HEK293T (cell line): ENCODE results near the gene RGL1.

Experiments
- CTCF ChIA-PET: fragments of 350-600 bp; formaldehyde crosslinking; extraction: SDS; loops from one replicate; lab custom pipeline; 2021; ENCODE audit warnings: antibody characterized with exemption, inconsistent platforms; lab: Yijun Ruan, JAX
- POLR2A ChIA-PET: fragments of 350-600 bp; formaldehyde crosslinking; extraction: SDS; loops from one replicate; lab custom pipeline; 2020; ENCODE audit warnings: antibody characterized with exemption, inconsistent platforms; lab: Yijun Ruan, JAX
- DNase-seq: peaks from one replicate; pipeline ENCODE4 v3.0.0; 2012; ENCODE audit warnings: mixed read lengths; ENCODE audit errors: extremely low spot score
- ARNT ChIP-seq: fragments of 450-650 bp; IDR thresholded peaks from 2 replicates; pipeline ENCODE4 v1.6.1; 2017; ENCODE audit warnings: mild to moderate bottlenecking
- BHLHE40 ChIP-seq: fragments of 450-650 bp; IDR thresholded peaks from 2 replicates; pipeline ENCODE4 v1.6.1; 2016; ENCODE audit warnings: mild to moderate bottlenecking, moderate library complexity, borderline replicate concordance
- CTBP1 ChIP-seq: fragments of 450-650 bp; IDR thresholded peaks from 2 replicates; pipeline ENCODE4 v1.6.1; 2016; ENCODE audit warnings: borderline replicate concordance
- ELF4 ChIP-seq: fragments of 450-650 bp; IDR thresholded peaks from 2 replicates; pipeline ENCODE4 v1.6.1; 2017; ENCODE audit warnings: antibody characterized with exemption
- FOXA1 ChIP-seq: fragments of 450-650 bp; IDR thresholded peaks from 2 replicates; pipeline ENCODE4 v1.6.1; 2016; ENCODE audit warnings: mild to moderate bottlenecking
- FOXK2 ChIP-seq: fragments of 450-650 bp; IDR thresholded peaks from 2 replicates; pipeline ENCODE4 v1.6.1; 2016; ENCODE audit warnings: mild to moderate bottlenecking
- FOXM1 ChIP-seq: fragments of 450-650 bp; IDR thresholded peaks from 2 replicates; pipeline ENCODE4 v1.6.1; 2017; ENCODE audit warnings: mild to moderate bottlenecking, borderline replicate concordance
- HDGF ChIP-seq: fragments of 450-650 bp; IDR thresholded peaks from 2 replicates; pipeline ENCODE4 v1.6.1; 2017; ENCODE audit warnings: antibody characterized with exemption, borderline replicate concordance
- L3MBTL2 ChIP-seq: fragments of 450-650 bp; conservative IDR thresholded peaks from 2 replicates; pipeline ENCODE4 v1.6.1; 2016; ENCODE audit warnings: mild to moderate bottlenecking
- LEF1 ChIP-seq: fragments of 450-650 bp; IDR thresholded peaks from 2 replicates; pipeline ENCODE4 v1.6.1; 2017; ENCODE audit warnings: mild to moderate bottlenecking, borderline replicate concordance
- NFRKB ChIP-seq: fragments of 450-650 bp; IDR thresholded peaks from 2 replicates; pipeline ENCODE4 v1.6.1; 2016; ENCODE audit warnings: mild to moderate bottlenecking, moderate library complexity
- PKNOX1 ChIP-seq: fragments of 450-650 bp; IDR thresholded peaks from 2 replicates; pipeline ENCODE4 v1.6.1; 2016
- SP1 ChIP-seq: fragments of 450-650 bp; IDR thresholded peaks from 2 replicates; pipeline ENCODE4 v1.6.1; 2017
- SUZ12 ChIP-seq: fragments of 450-650 bp; IDR thresholded peaks from 2 replicates; pipeline ENCODE4 v1.6.1; 2016; ENCODE audit warnings: mild to moderate bottlenecking
- TARDBP ChIP-seq: fragments of 450-650 bp; IDR thresholded peaks from 2 replicates; pipeline ENCODE4 v1.6.1; 2016
- ZNF384 ChIP-seq: fragments of 450-650 bp; IDR thresholded peaks from 2 replicates; pipeline ENCODE4 v1.6.1; 2016

The RGL1 gene

GRCh38 chr1:183894290-183894565 is 89.3 kb downstream of the RGL1 start:
- no peak for DNase-seq
- TF ChIP-seq TARDBP (no peak), LEF1 (no peak), FOXK2 (no peak), PKNOX1 (no peak), BHLHE40 (no peak), ZNF384 (no peak), SUZ12 (no peak), ARNT (no peak), ELF4 (no peak), FOXA1 (no peak), FOXM1 (no peak)
- POLR2A ChIA-PET: no interaction called here
- CTCF ChIA-PET: no interaction called here

- TF ChIP-seq FOXA1 (no peak), FOXM1 (no peak), L3MBTL2 (no peak), FOXK2 (no peak), HDGF (no peak), ZNF384 (no peak), LEF1 (no peak), TARDBP (no peak), SUZ12 (no peak), ELF4 (no peak), NFRKB (no peak), BHLHE40 (no peak), SP1 (no peak), PKNOX1 (no peak), CTBP1 (no peak), ARNT (no peak)
- CTCF ChIA-PET: no interaction called here
- POLR2A ChIA-PET: no interaction called here
- DNase-seq: no peak
Measured at GRCh38 chr1:183896466-183897048, 91.6 kb downstream of the RGL1 start.

GRCh38 chr1:183898001-183898396 is 93.1 kb downstream of the RGL1 start:
- TF ChIP-seq ARNT (no peak), ELF4 (no peak), LEF1 (no peak), SUZ12 (no peak), ZNF384 (no peak), FOXA1 (no peak), HDGF (no peak), SP1 (no peak), NFRKB (no peak), CTBP1 (no peak), TARDBP (no peak), L3MBTL2 (no peak), BHLHE40 (no peak)
- no peak for DNase-seq
- POLR2A ChIA-PET: no interaction called here
- CTCF ChIA-PET: no interaction called here

- no peak for DNase-seq
- ChIA-PET CTCF (no interaction called here), POLR2A (no interaction called here)
- TF ChIP-seq SUZ12: no peak
- TF ChIP-seq FOXA1: no peak
- TF ChIP-seq LEF1: no peak
- TF ChIP-seq L3MBTL2: no peak
- TF ChIP-seq TARDBP: no peak
- TF ChIP-seq SP1: no peak
Measured at GRCh38 chr1:183898610-183899009, 93.7 kb downstream of the RGL1 start.

GRCh38 chr1:183901748-183902330 is 96.9 kb downstream of the RGL1 start:
- POLR2A ChIA-PET: no interaction called here
- CTCF ChIA-PET: no interaction called here
- no peak for DNase-seq
- TF ChIP-seq FOXK2: no peak
- no peak for TF ChIP-seq CTBP1
- no peak for TF ChIP-seq LEF1
- TF ChIP-seq TARDBP: no peak
- TF ChIP-seq NFRKB: no peak
- no peak for TF ChIP-seq SUZ12
- no peak for TF ChIP-seq FOXA1
- TF ChIP-seq ELF4: no peak
- no peak for TF ChIP-seq PKNOX1
- no peak for TF ChIP-seq ARNT
- TF ChIP-seq ZNF384: no peak
- TF ChIP-seq SP1: no peak
- TF ChIP-seq BHLHE40: no peak

GRCh38 chr1:183903101-183903500 is 98.2 kb downstream of the RGL1 start:
- no peak for TF ChIP-seq SUZ12
- TF ChIP-seq CTBP1: no peak
- TF ChIP-seq FOXA1: no peak
- no peak for TF ChIP-seq NFRKB
- TF ChIP-seq ARNT: no peak
- no peak for TF ChIP-seq HDGF
- no peak for TF ChIP-seq ZNF384
- TF ChIP-seq BHLHE40: no peak
- TF ChIP-seq PKNOX1: no peak
- no peak for TF ChIP-seq ELF4
- no peak for TF ChIP-seq FOXM1
- no peak for TF ChIP-seq SP1
- no peak for TF ChIP-seq L3MBTL2
- no peak for TF ChIP-seq FOXK2
- TF ChIP-seq TARDBP: no peak
- TF ChIP-seq LEF1: no peak
- DNase-seq: no peak
- CTCF ChIA-PET: no interaction called here
- POLR2A ChIA-PET: no interaction called here
